ENCODE measurements around the gene FSD1.
"Not testable (repeated sequence)": the region's sequence is repeated elsewhere in the genome, so short reads cannot be mapped to it uniquely, and the experiment has no call there.

Gene FSD1

GRCh38 chr19:4349225-4349624, 44.8 kb downstream of the FSD1 start:
- not testable (repeated sequence) for H3K4me1 ChIP-seq (ENCODE audit: insufficient read depth, low read length); H3K4me3 ChIP-seq (ENCODE audit: low read length); H2AFZ ChIP-seq (ENCODE audit: low read depth, low read length); H3K9me3 ChIP-seq (ENCODE audit: low read length); H3K27me3 ChIP-seq (ENCODE audit: insufficient read depth, low read length)
- peaks cover 43% of the 10 kb centered on the region for H3K36me3 ChIP-seq (ENCODE audit: insufficient read depth, low read length)

GRCh38 chr19:4350111-4350510, 45.7 kb downstream of the FSD1 start:
- no peaks in the 10 kb centered on the region for H3K9me3 ChIP-seq (ENCODE audit: low read length)
- H3K4me1 ChIP-seq (ENCODE audit: insufficient read depth, low read length), result no peaks in the 10 kb centered on the region
- no peak overlapping the region for H3K4me3 ChIP-seq (ENCODE audit: low read length)
- no peaks in the 10 kb centered on the region for H3K27me3 ChIP-seq (ENCODE audit: insufficient read depth, low read length)
- H3K36me3 ChIP-seq (ENCODE audit: insufficient read depth, low read length), result peaks cover 52% of the 10 kb centered on the region
- H2AFZ ChIP-seq (ENCODE audit: low read depth, low read length), result no peak overlapping the region

GRCh38 chr19:4350726-4351125, 46.3 kb downstream of the FSD1 start:
- Histone ChIP-seq H2AFZ (ENCODE audit: low read depth, low read length) (no peak overlapping the region), H3K4me3 (ENCODE audit: low read length) (no peak overlapping the region), H3K36me3 (ENCODE audit: insufficient read depth, low read length) (peaks cover 50% of the 10 kb centered on the region)

GRCh38 chr19:4352701-4353121, 48.3 kb downstream of the FSD1 start:
- H3K9me3 ChIP-seq (ENCODE audit: low read length), result no peaks in the 10 kb centered on the region
- peaks cover 48% of the 10 kb centered on the region for H3K36me3 ChIP-seq (ENCODE audit: insufficient read depth, low read length)
- no peak overlapping the region for H2AFZ ChIP-seq (ENCODE audit: low read depth, low read length)
- no peaks in the 10 kb centered on the region for H3K4me1 ChIP-seq (ENCODE audit: insufficient read depth, low read length)
- H3K27me3 ChIP-seq (ENCODE audit: insufficient read depth, low read length), result no peaks in the 10 kb centered on the region
- H3K4me3 ChIP-seq (ENCODE audit: low read length), result no peak overlapping the region

More at GRCh38 chr19:4350726-4351125, 46.3 kb downstream of the FSD1 start:
- Histone ChIP-seq H3K27me3 (ENCODE audit: insufficient read depth, low read length) (no peaks in the 10 kb centered on the region), H3K4me1 (ENCODE audit: insufficient read depth, low read length) (no peaks in the 10 kb centered on the region), H3K9me3 (ENCODE audit: low read length) (no peaks in the 10 kb centered on the region)

- Histone ChIP-seq H3K4me3 (ENCODE audit: low read length) (no peak overlapping the region), H3K9me3 (ENCODE audit: low read length) (no peaks in the 10 kb centered on the region), H3K4me1 (ENCODE audit: insufficient read depth, low read length) (no peaks in the 10 kb centered on the region), H3K36me3 (ENCODE audit: insufficient read depth, low read length) (peaks cover 50% of the 10 kb centered on the region), H2AFZ (ENCODE audit: low read depth, low read length) (no peak overlapping the region), H3K27me3 (ENCODE audit: insufficient read depth, low read length) (no peaks in the 10 kb centered on the region)
These were observed 49.9 kb downstream of the FSD1 start for GRCh38 chr19:4354282-4354681.

GRCh38 chr19:4354897-4355296, 50.5 kb downstream of the FSD1 start:
- H3K9me3 ChIP-seq (ENCODE audit: low read length), result no peaks in the 10 kb centered on the region
- no peaks in the 10 kb centered on the region for H3K4me1 ChIP-seq (ENCODE audit: insufficient read depth, low read length)
- peaks cover 53% of the 10 kb centered on the region for H3K36me3 ChIP-seq (ENCODE audit: insufficient read depth, low read length)
- H3K27me3 ChIP-seq (ENCODE audit: insufficient read depth, low read length), result no peaks in the 10 kb centered on the region
- no peak overlapping the region for H3K4me3 ChIP-seq (ENCODE audit: low read length)
- H2AFZ ChIP-seq (ENCODE audit: low read depth, low read length), result no peak overlapping the region

- H2AFZ ChIP-seq (ENCODE audit: low read depth, low read length), result no peak overlapping the region
- no peaks in the 10 kb centered on the region for H3K4me1 ChIP-seq (ENCODE audit: insufficient read depth, low read length)
- H3K27me3 ChIP-seq (ENCODE audit: insufficient read depth, low read length), result no peaks in the 10 kb centered on the region
- no peaks in the 10 kb centered on the region for H3K9me3 ChIP-seq (ENCODE audit: low read length)
- H3K36me3 ChIP-seq (ENCODE audit: insufficient read depth, low read length), result peaks cover 56% of the 10 kb centered on the region
- H3K4me3 ChIP-seq (ENCODE audit: low read length), result no peak overlapping the region
These were observed 52.8 kb downstream of the FSD1 start for GRCh38 chr19:4357095-4357797.

GRCh38 chr19:4357921-4358326, 53.5 kb downstream of the FSD1 start:
- Histone ChIP-seq H2AFZ (ENCODE audit: low read depth, low read length) (no peak overlapping the region), H3K36me3 (ENCODE audit: insufficient read depth, low read length) (peaks cover 60% of the 10 kb centered on the region), H3K4me1 (ENCODE audit: insufficient read depth, low read length) (no peaks in the 10 kb centered on the region), H3K9me3 (ENCODE audit: low read length) (no peaks in the 10 kb centered on the region), H3K27me3 (ENCODE audit: insufficient read depth, low read length) (no peaks in the 10 kb centered on the region), H3K4me3 (ENCODE audit: low read length) (no peak overlapping the region)

- Histone ChIP-seq H3K9me3 (ENCODE audit: low read length) (no peaks in the 10 kb centered on the region), H3K4me1 (ENCODE audit: insufficient read depth, low read length) (no peaks in the 10 kb centered on the region), H2AFZ (ENCODE audit: low read depth, low read length) (no peak overlapping the region), H3K27me3 (ENCODE audit: insufficient read depth, low read length) (no peaks in the 10 kb centered on the region), H3K36me3 (ENCODE audit: insufficient read depth, low read length) (peaks cover 65% of the 10 kb centered on the region), H3K4me3 (ENCODE audit: low read length) (no peak overlapping the region)
These were observed 54.6 kb downstream of the FSD1 start for GRCh38 chr19:4358709-4359626.

GRCh38 chr19:4359627-4360000, 55.2 kb downstream of the FSD1 start:
- Histone ChIP-seq H3K4me1 (ENCODE audit: insufficient read depth, low read length) (no peaks in the 10 kb centered on the region), H3K36me3 (ENCODE audit: insufficient read depth, low read length) (peaks cover 61% of the 10 kb centered on the region), H3K9me3 (ENCODE audit: low read length) (no peaks in the 10 kb centered on the region), H2AFZ (ENCODE audit: low read depth, low read length) (no peak overlapping the region), H3K4me3 (ENCODE audit: low read length) (no peak overlapping the region), H3K27me3 (ENCODE audit: insufficient read depth, low read length) (no peaks in the 10 kb centered on the region)

GRCh38 chr19:4360081-4360569, 55.7 kb downstream of the FSD1 start:
- H3K4me3 ChIP-seq (ENCODE audit: low read length), result no peak overlapping the region
- H3K4me1 ChIP-seq (ENCODE audit: insufficient read depth, low read length), result no peaks in the 10 kb centered on the region
- H3K9me3 ChIP-seq (ENCODE audit: low read length), result no peaks in the 10 kb centered on the region
- H2AFZ ChIP-seq (ENCODE audit: low read depth, low read length), result no peak overlapping the region
- H3K27me3 ChIP-seq (ENCODE audit: insufficient read depth, low read length), result no peaks in the 10 kb centered on the region
- H3K36me3 ChIP-seq (ENCODE audit: insufficient read depth, low read length), result peaks cover 59% of the 10 kb centered on the region

GRCh38 chr19:4360641-4361151, 56.3 kb downstream of the FSD1 start:
- no peaks in the 10 kb centered on the region for H3K27me3 ChIP-seq (ENCODE audit: insufficient read depth, low read length)
- H3K4me3 ChIP-seq (ENCODE audit: low read length), result no peak overlapping the region
- no peaks in the 10 kb centered on the region for H3K9me3 ChIP-seq (ENCODE audit: low read length)
- H2AFZ ChIP-seq (ENCODE audit: low read depth, low read length), result no peak overlapping the region
- H3K36me3 ChIP-seq (ENCODE audit: insufficient read depth, low read length), result peaks cover 64% of the 10 kb centered on the region
- H3K4me1 ChIP-seq (ENCODE audit: insufficient read depth, low read length), result no peaks in the 10 kb centered on the region

Data from neuron (in vitro differentiated cells).